C4-2B (cell line): ENCODE results near the gene TTC9.

Source experiments
- CTCF ChIP-seq: fragments of 450-650 bp; conservative IDR thresholded peaks from 2 replicates; pipeline ENCODE4 v1.5.1; 2017; ENCODE audit warnings: mild to moderate bottlenecking
- ZFX ChIP-seq: fragments of 450-650 bp; IDR thresholded peaks from 2 replicates; pipeline ENCODE4 v1.6.1; 2017

GRCh38 chr14:70701610-70702009 is 59.9 kb downstream of the TTC9 start:
- TF ChIP-seq CTCF: no peak
- no peak for TF ChIP-seq ZFX
